Osteoblast (primary cell): ENCODE results near the gene SRSF8. TPM values are rescaled to one million over a fixed set of nuclear protein-coding genes. Genes with fewer than 3 reads are reported as not detected.

Source experiments
- DNase-seq: peaks from one replicate; pipeline ENCODE4 v3.0.0; 2011; ENCODE audit warnings: low spot score, mixed read lengths; ENCODE audit not compliant: insufficient read length; ENCODE audit errors: missing footprints
- H2AFZ ChIP-seq: 2 replicates; pipeline ENCODE4 v1.6.0; 2011; ENCODE audit warnings: mild to moderate bottlenecking, low read length
- H3K27ac ChIP-seq: 2 replicates; pipeline ENCODE4 v1.5.1; 2011; ENCODE audit warnings: mild to moderate bottlenecking, low read depth, low read length, moderate library complexity
- H3K27me3 ChIP-seq: 2 replicates; pipeline ENCODE4 v1.6.0; 2012; ENCODE audit warnings: mild to moderate bottlenecking, control low read depth, inconsistent platforms, low read length, moderate library complexity; ENCODE audit not compliant: insufficient read depth
- H3K36me3 ChIP-seq: 2 replicates; pipeline ENCODE4 v1.5.1; 2011; ENCODE audit warnings: mild to moderate bottlenecking, low read length, control low read depth, moderate library complexity; ENCODE audit not compliant: insufficient read depth
- H3K4me1 ChIP-seq: 2 replicates; pipeline ENCODE4 v1.5.1; 2011; ENCODE audit warnings: mild to moderate bottlenecking, low read length, control low read depth, moderate library complexity; ENCODE audit not compliant: insufficient read depth
- H3K4me2 ChIP-seq: 2 replicates; pipeline ENCODE4 v1.6.0; 2011; ENCODE audit warnings: mild to moderate bottlenecking, low read length; ENCODE audit not compliant: insufficient read depth
- H3K4me3 ChIP-seq: fragments of 200-600 bp; sonication (generic); 3 replicates; pipeline ENCODE4 v1.5.1; 2012; ENCODE audit warnings: mild to moderate bottlenecking, low read length, inconsistent platforms; ENCODE audit not compliant: insufficient read depth
- H3K79me2 ChIP-seq: 2 replicates; pipeline ENCODE4 v1.6.0; 2012; ENCODE audit warnings: mild to moderate bottlenecking, low read length, control low read depth, inconsistent platforms; ENCODE audit not compliant: insufficient read depth
- H3K9me3 ChIP-seq: 2 replicates; pipeline ENCODE4 v1.5.1; 2011; ENCODE audit warnings: low read depth, low read length, control low read depth
- H4K20me1 ChIP-seq: 2 replicates; pipeline ENCODE4 v1.6.0; 2012; ENCODE audit warnings: mild to moderate bottlenecking, low read length, control low read depth; ENCODE audit not compliant: insufficient read depth
- CTCF ChIP-seq: IDR thresholded peaks from 2 replicates; pipeline ENCODE4 v1.5.1; 2011; ENCODE audit warnings: mild to moderate bottlenecking, low read depth, low read length, moderate library complexity; ENCODE audit errors: extremely low read depth
- total RNA-seq: library from RNA; depleted of rRNA; stranded (reverse); fragments of >200 nt; gene quantifications from 2 replicates; pipeline ENCODE4 v1.2.3, GENCODE V29; 2012

SRSF8 gene
- total RNA-seq, 1 donor: 20.6 TPM

- Histone ChIP-seq H4K20me1 (no peaks in the 10 kb centered on the region), H2AFZ (no peak overlapping the region), H3K4me3 (no peak overlapping the region), H3K9me3 (no peaks in the 10 kb centered on the region), H3K79me2 (no peaks in the 10 kb centered on the region), H3K4me1 (peaks cover 12% of the 10 kb centered on the region), H3K4me2 (no peak overlapping the region), H3K27ac (no peak overlapping the region), H3K36me3 (no peaks in the 10 kb centered on the region), H3K27me3 (no peaks in the 10 kb centered on the region)
- no peak for TF ChIP-seq CTCF
- DNase-seq: no peak
Measured at GRCh38 chr11:95085117-95085816, 18.5 kb downstream of the SRSF8 start.

- H3K36me3 ChIP-seq: no peaks in the 10 kb centered on the region
- H3K4me2 ChIP-seq: no peak overlapping the region
- no peaks in the 10 kb centered on the region for H3K27me3 ChIP-seq
- no peaks in the 10 kb centered on the region for H4K20me1 ChIP-seq
- H3K4me1 ChIP-seq: peaks cover 20% of the 10 kb centered on the region
- no peak overlapping the region for H3K27ac ChIP-seq
- H3K4me3 ChIP-seq: no peak overlapping the region
- no peak for DNase-seq
- H3K9me3 ChIP-seq: no peaks in the 10 kb centered on the region
- no peak overlapping the region for H2AFZ ChIP-seq
- H3K79me2 ChIP-seq: peaks cover 5% of the 10 kb centered on the region
- TF ChIP-seq CTCF: no peak
Measured at GRCh38 chr11:95086151-95086550, 19.4 kb downstream of the SRSF8 start.

- no peaks in the 10 kb centered on the region for H3K27me3 ChIP-seq
- H3K4me2 ChIP-seq: no peak overlapping the region
- H3K79me2 ChIP-seq: peaks cover 13% of the 10 kb centered on the region
- no peak overlapping the region for H3K27ac ChIP-seq
- no peak for TF ChIP-seq CTCF
- no peak overlapping the region for H3K4me3 ChIP-seq
- no peak overlapping the region for H2AFZ ChIP-seq
- H3K36me3 ChIP-seq: no peaks in the 10 kb centered on the region
- peaks cover under 1% of the 10 kb centered on the region for H4K20me1 ChIP-seq
- no peaks in the 10 kb centered on the region for H3K9me3 ChIP-seq
- DNase-seq: no peak
- H3K4me1 ChIP-seq: peaks cover 22% of the 10 kb centered on the region
Measured at GRCh38 chr11:95086836-95087570, 20.3 kb downstream of the SRSF8 start.

GRCh38 chr11:95088946-95089619, 22.4 kb downstream of the SRSF8 start:
- H3K27ac ChIP-seq: peak overlapping the region; percentile 31

More at GRCh38 chr11:95088946-95089619, 22.4 kb downstream of the SRSF8 start:
- Histone ChIP-seq H3K27me3 (no peaks in the 10 kb centered on the region), H3K4me1 (peaks cover 39% of the 10 kb centered on the region), H3K79me2 (peaks cover 22% of the 10 kb centered on the region), H3K4me2 (peak overlapping the region; percentile 79), H3K36me3 (no peaks in the 10 kb centered on the region), H3K4me3 (peak overlapping the region; percentile 84), H4K20me1 (peaks cover 9% of the 10 kb centered on the region), H2AFZ (peak overlapping the region; percentile 92), H3K9me3 (no peaks in the 10 kb centered on the region)
- peak; percentile 69 for DNase-seq
- no peak for TF ChIP-seq CTCF
